AG09309 (cell line): Measurements from ENCODE around the gene CNNM2.

Experiments
- DNase-seq: peaks from one replicate; pipeline ENCODE4 v3.0.0-alpha.2; 2010; ENCODE audit warnings: low read depth
- H3K4me3 ChIP-seq: 2 replicates; pipeline ENCODE4 v1.5.1; 2011; ENCODE audit warnings: mild to moderate bottlenecking, low read depth, low read length, moderate library complexity; ENCODE audit not compliant: control insufficient read depth
- TF ChIP-seq, protein P1 (sequence below): IDR thresholded peaks from 2 replicates; pipeline ENCODE4 v1.5.1; 2011; ENCODE audit warnings: mild to moderate bottlenecking, low read depth, low read length, inconsistent platforms; ENCODE audit not compliant: insufficient read depth, control insufficient read depth; ENCODE audit errors: missing control alignments

Gene CNNM2

GRCh38 chr10:103102195-103102594, 184.1 kb downstream of the CNNM2 start:
- H3K4me3 ChIP-seq, result no peak overlapping the region
- TF ChIP-seq, protein P1, sequence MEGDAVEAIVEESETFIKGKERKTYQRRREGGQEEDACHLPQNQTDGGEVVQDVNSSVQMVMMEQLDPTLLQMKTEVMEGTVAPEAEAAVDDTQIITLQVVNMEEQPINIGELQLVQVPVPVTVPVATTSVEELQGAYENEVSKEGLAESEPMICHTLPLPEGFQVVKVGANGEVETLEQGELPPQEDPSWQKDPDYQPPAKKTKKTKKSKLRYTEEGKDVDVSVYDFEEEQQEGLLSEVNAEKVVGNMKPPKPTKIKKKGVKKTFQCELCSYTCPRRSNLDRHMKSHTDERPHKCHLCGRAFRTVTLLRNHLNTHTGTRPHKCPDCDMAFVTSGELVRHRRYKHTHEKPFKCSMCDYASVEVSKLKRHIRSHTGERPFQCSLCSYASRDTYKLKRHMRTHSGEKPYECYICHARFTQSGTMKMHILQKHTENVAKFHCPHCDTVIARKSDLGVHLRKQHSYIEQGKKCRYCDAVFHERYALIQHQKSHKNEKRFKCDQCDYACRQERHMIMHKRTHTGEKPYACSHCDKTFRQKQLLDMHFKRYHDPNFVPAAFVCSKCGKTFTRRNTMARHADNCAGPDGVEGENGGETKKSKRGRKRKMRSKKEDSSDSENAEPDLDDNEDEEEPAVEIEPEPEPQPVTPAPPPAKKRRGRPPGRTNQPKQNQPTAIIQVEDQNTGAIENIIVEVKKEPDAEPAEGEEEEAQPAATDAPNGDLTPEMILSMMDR, result no peak
- no peak for DNase-seq

GRCh38 chr10:103103989-103104388, 185.9 kb downstream of the CNNM2 start:
- TF ChIP-seq, protein P1, result no peak
- H3K4me3 ChIP-seq, result no peak overlapping the region
- DNase-seq, result no peak

DNA sequence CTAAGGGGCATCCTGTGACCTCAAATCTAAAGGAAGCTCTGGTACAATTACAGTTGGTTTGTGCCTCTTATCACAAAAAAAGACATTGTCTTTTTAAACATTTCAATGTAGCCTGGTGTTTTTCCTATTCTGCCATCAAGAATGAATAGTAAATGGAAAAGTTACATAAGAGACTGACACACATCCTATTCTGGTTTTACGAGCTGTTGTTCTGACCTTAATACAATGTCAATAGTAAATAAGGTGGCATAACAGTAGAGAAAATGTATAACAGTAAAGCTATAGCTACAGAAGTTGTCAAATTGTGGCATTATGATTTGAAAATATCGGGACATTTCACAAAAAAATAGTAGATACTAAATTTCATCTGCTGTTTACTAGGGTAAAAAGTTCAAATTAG, 186.6 kb downstream of the CNNM2 start:
- TF ChIP-seq, protein P1, result no peak
- no peak for DNase-seq
- no peak overlapping the region for H3K4me3 ChIP-seq

DNA sequence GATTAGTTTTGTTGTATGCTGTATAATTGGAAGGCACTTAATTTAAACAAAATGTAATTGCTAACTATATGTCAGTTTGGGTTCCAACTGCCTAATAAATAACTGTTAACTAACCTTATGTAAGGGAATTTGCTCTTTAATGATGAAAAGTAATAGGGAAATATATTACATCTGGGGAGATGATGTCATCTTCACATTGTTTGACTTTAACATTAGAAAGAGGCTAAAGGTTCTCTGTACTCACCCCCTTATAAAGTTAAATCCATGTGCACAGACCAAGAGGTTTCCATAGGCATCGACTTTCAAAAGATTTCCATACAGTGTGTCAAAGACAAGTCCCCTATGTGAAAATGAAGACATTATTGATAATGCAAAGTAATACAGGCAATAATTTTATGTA, 187.4 kb downstream of the CNNM2 start:
- TF ChIP-seq, protein P1, result no peak
- H3K4me3 ChIP-seq, result no peak overlapping the region
- no peak for DNase-seq

- DNase-seq, result no peak
- H3K4me3 ChIP-seq, result no peak overlapping the region
- TF ChIP-seq, protein P1, result no peak
These were observed 188.4 kb downstream of the CNNM2 start for GRCh38 chr10:103106539-103106938.

- no peak for DNase-seq
- H3K4me3 ChIP-seq, result no peak overlapping the region
- TF ChIP-seq, protein P1, result no peak
These were observed 191.7 kb downstream of the CNNM2 start for GRCh38 chr10:103109821-103110220.

- no peak for DNase-seq
- TF ChIP-seq, protein P1, result no peak
- H3K4me3 ChIP-seq, result no peak overlapping the region
These were observed 192.3 kb downstream of the CNNM2 start for GRCh38 chr10:103110407-103110806.
